ENCODE data around the gene SLC25A25. TPM values are rescaled to one million over a fixed set of nuclear protein-coding genes. Genes with fewer than 3 reads are reported as not detected.

Gene SLC25A25
- total RNA-seq, 1 donor: 47.5 TPM

DNA sequence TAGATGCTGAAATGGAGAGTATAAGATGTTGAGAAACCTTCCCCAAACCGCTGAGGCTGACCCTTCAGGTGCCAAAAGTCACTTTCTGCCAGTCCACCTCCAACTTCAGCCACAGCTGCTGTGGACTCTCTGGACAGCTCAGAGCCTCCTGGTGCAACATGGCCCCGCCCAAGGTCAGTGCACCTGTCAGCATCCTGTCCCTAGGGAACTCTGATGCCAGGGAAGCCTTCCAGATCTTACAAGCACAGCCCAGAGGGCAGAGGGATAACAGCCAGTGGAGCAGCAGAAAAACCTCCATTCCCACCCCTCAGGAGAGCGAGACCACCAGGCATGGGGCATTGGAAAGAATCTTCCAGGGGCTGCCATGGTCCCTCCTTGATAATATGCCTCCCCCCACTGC lies 70.0 kb downstream of the SLC25A25 start:
- DNase-seq (ENCODE audit: low read depth): no peak
- TF ChIP-seq CTCF (IDR thresholded peaks at IDR 0.05; ENCODE audit: insufficient read depth, low read depth, low read length): no peak
- no peak overlapping the region for H3K4me3 ChIP-seq (ENCODE audit: low read depth, low read length)

- DNase-seq (ENCODE audit: low read depth): no peak
- TF ChIP-seq CTCF (IDR thresholded peaks at IDR 0.05; ENCODE audit: insufficient read depth, low read depth, low read length): no peak
- H3K4me3 ChIP-seq (ENCODE audit: low read depth, low read length): no peak overlapping the region
Observed at GRCh38 chr9:128139621-128140020, 71.6 kb downstream of the SLC25A25 start.

DNA sequence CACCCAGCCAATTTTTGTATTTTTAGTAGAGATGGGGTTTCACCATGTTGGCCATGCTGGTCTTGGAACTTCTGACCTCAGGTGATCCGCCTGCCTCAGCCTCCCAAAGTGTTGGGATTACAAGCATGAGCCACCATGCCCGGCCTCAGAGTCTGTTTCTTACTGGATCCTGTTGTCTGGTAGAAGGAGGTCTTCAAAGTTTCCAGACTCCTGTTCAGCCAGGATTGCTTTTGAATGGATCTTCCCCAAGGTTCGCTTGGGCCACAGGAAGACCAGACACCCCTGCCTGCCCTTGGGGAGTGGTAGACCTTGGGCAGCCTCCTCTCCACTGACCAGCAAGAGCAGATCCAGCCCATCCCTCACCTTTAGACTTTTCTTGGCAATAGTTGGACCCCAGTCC lies 73.6 kb downstream of the SLC25A25 start:
- no peak for DNase-seq (ENCODE audit: low read depth)
- H3K4me3 ChIP-seq (ENCODE audit: low read depth, low read length): no peak overlapping the region
- no peak for TF ChIP-seq CTCF (IDR thresholded peaks at IDR 0.05; ENCODE audit: insufficient read depth, low read depth, low read length)

DNA sequence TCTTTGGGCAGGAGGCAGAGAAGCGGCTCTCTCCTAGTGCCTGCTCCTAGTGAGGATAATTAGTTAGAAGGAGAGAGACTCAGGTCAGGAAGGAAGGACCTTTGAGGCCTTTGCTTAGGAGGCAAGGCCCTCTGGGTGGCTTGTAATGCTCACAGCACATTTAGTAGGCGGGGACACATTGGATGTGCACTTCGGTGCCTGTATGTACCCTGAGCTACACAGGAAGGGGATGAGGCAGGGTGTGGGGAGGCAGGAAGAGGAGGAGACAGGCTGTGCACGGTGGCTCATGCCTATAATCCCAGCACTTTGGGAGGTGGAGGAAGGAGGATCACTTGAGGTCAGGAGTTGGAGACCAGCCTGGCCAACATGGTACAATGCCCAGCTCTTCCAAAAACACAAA lies 74.0 kb downstream of the SLC25A25 start:
- no peak for DNase-seq (ENCODE audit: low read depth)
- no peak overlapping the region for H3K4me3 ChIP-seq (ENCODE audit: low read depth, low read length)
- TF ChIP-seq CTCF (IDR thresholded peaks at IDR 0.05; ENCODE audit: insufficient read depth, low read depth, low read length): no peak

DNA sequence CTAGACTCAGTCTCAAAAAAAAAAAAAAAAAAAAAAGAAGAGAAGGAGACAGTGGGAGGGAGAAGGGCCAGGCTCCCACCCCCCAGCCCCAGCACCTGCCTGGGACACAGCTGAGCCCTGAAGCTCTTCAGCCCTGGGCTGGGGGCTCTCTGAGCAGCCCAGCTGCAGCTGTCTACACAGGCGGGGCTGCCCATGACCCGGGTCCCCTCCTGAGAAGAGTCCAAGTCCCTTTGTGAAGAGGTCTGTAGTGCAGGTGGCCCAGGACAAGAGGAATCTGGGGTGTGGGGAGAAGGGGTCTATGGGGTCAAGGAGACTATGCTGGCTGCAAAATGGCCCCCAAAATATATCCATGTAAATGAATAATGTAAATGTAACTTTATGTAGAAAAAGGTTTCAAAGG lies 74.6 kb downstream of the SLC25A25 start:
- TF ChIP-seq CTCF (IDR thresholded peaks at IDR 0.05; ENCODE audit: insufficient read depth, low read depth, low read length): no peak
- DNase-seq (ENCODE audit: low read depth): no peak
- H3K4me3 ChIP-seq (ENCODE audit: low read depth, low read length): no peak overlapping the region

GRCh38 chr9:128143525-128144238 lies 75.7 kb downstream of the SLC25A25 start:
- DNase-seq (ENCODE audit: low read depth): no peak
- no peak for TF ChIP-seq CTCF (IDR thresholded peaks at IDR 0.05; ENCODE audit: insufficient read depth, low read depth, low read length)
- no peak overlapping the region for H3K4me3 ChIP-seq (ENCODE audit: low read depth, low read length)
